ENCODE results near the gene LRP1-AS. TPM values are rescaled to one million over a fixed set of nuclear protein-coding genes. Genes with fewer than 3 reads are reported as not detected.

The LRP1-AS gene
- total and polyA plus RNA-seq, 2 experiments from 2014 or later: not detected

DNA sequence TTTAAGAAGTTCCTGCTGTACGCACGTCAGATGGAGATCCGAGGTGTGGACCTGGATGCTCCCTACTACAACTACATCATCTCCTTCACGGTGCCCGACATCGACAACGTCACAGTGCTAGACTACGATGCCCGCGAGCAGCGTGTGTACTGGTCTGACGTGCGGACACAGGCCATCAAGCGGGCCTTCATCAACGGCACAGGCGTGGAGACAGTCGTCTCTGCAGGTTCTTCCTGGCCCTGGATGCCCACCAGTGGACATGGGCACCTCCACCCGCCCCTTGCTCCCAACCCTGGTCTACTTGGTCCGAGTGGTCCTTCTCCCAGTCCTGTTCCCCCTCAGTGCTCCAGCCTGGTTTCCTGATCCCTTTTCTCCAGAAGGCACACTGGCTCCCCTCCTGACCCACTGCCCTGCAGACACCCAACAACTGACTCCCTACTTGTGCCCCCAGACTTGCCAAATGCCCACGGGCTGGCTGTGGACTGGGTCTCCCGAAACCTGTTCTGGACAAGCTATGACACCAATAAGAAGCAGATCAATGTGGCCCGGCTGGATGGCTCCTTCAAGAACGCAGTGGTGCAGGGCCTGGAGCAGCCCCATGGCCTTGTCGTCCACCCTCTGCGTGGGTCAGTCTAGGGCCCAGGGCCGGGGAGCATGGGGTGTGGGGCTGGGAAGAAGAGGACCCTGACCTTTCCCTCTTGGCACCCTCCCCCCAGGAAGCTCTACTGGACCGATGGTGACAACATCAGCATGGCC, 32.1 kb upstream of the LRP1-AS start:
- TF ChIP-seq, protein P1, sequence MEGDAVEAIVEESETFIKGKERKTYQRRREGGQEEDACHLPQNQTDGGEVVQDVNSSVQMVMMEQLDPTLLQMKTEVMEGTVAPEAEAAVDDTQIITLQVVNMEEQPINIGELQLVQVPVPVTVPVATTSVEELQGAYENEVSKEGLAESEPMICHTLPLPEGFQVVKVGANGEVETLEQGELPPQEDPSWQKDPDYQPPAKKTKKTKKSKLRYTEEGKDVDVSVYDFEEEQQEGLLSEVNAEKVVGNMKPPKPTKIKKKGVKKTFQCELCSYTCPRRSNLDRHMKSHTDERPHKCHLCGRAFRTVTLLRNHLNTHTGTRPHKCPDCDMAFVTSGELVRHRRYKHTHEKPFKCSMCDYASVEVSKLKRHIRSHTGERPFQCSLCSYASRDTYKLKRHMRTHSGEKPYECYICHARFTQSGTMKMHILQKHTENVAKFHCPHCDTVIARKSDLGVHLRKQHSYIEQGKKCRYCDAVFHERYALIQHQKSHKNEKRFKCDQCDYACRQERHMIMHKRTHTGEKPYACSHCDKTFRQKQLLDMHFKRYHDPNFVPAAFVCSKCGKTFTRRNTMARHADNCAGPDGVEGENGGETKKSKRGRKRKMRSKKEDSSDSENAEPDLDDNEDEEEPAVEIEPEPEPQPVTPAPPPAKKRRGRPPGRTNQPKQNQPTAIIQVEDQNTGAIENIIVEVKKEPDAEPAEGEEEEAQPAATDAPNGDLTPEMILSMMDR (IDR thresholded peaks at IDR 0.05; ENCODE audit: low read depth, low read length): no peak
- H3K4me1 ChIP-seq (ENCODE audit: low read depth): no peaks in the 10 kb centered on the region
- H3K36me3 ChIP-seq: peaks cover 39% of the 10 kb centered on the region
- no peak for DNase-seq (ENCODE audit: low read depth in 1 of 2, low spot score in 1 of 2)
- no peak overlapping the region for H3K4me3 ChIP-seq
- no peaks in the 10 kb centered on the region for H3K27me3 ChIP-seq
- H3K9me3 ChIP-seq (ENCODE audit: low read depth): no peaks in the 10 kb centered on the region
- no peak overlapping the region for H3K27ac ChIP-seq

- Histone ChIP-seq H3K4me1 (ENCODE audit: low read depth) (no peaks in the 10 kb centered on the region), H3K4me3 (no peak overlapping the region), H3K27me3 (no peaks in the 10 kb centered on the region), H3K27ac (no peak overlapping the region), H3K9me3 (ENCODE audit: low read depth) (no peaks in the 10 kb centered on the region), H3K36me3 (peaks cover 37% of the 10 kb centered on the region)
- no peak for DNase-seq (ENCODE audit: low read depth in 1 of 2, low spot score in 1 of 2)
- TF ChIP-seq, protein P1 (IDR thresholded peaks at IDR 0.05; ENCODE audit: low read depth, low read length): no peak
Measured at GRCh38 chr12:57178213-57178612, 30.8 kb upstream of the LRP1-AS start.

- TF ChIP-seq, protein P1 (IDR thresholded peaks at IDR 0.05; ENCODE audit: low read depth, low read length): no peak
- Histone ChIP-seq H3K4me1 (ENCODE audit: low read depth) (no peaks in the 10 kb centered on the region), H3K9me3 (ENCODE audit: low read depth) (no peaks in the 10 kb centered on the region), H3K27ac (no peak overlapping the region), H3K27me3 (no peaks in the 10 kb centered on the region), H3K36me3 (peaks cover 40% of the 10 kb centered on the region), H3K4me3 (no peak overlapping the region)
- no peak for DNase-seq (ENCODE audit: low read depth in 1 of 2, low spot score in 1 of 2)
Measured at GRCh38 chr12:57177354-57177753, 29.9 kb upstream of the LRP1-AS start.

DNA sequence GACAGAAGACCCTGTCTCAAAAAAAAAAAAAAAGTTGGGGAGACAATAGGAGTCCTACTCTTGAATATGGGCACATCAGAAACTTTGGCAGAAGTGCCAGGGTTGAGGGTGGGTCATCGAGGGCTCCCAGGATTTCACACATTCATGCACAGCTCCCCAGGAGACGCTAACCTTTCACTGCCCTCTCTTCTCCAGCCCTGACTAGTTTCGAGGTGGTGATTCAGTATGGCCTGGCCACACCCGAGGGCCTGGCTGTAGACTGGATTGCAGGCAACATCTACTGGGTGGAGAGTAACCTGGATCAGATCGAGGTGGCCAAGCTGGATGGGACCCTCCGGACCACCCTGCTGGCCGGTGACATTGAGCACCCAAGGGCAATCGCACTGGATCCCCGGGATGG, 29.4 kb upstream of the LRP1-AS start:
- no peak overlapping the region for H3K27ac ChIP-seq
- TF ChIP-seq, protein P1 (IDR thresholded peaks at IDR 0.05; ENCODE audit: low read depth, low read length): no peak
- H3K9me3 ChIP-seq (ENCODE audit: low read depth): no peaks in the 10 kb centered on the region
- H3K27me3 ChIP-seq: no peaks in the 10 kb centered on the region
- no peak for DNase-seq (ENCODE audit: low read depth in 1 of 2, low spot score in 1 of 2)
- H3K4me3 ChIP-seq: no peak overlapping the region
- no peaks in the 10 kb centered on the region for H3K4me1 ChIP-seq (ENCODE audit: low read depth)
- peaks cover 40% of the 10 kb centered on the region for H3K36me3 ChIP-seq

GRCh38 chr12:57176139-57176477, 28.7 kb upstream of the LRP1-AS start:
- TF ChIP-seq, protein P1 (IDR thresholded peaks at IDR 0.05; ENCODE audit: low read depth, low read length): no peak
- DNase-seq (ENCODE audit: low read depth in 1 of 2, low spot score in 1 of 2): no peak
- Histone ChIP-seq H3K27ac (no peak overlapping the region), H3K4me3 (no peak overlapping the region), H3K27me3 (no peaks in the 10 kb centered on the region), H3K36me3 (peaks cover 36% of the 10 kb centered on the region), H3K9me3 (ENCODE audit: low read depth) (no peaks in the 10 kb centered on the region), H3K4me1 (ENCODE audit: low read depth) (no peaks in the 10 kb centered on the region)
